Peyer's patch (tissue), 4 donors: ENCODE data around the gene GET3. TPM values are rescaled to one million over a fixed set of nuclear protein-coding genes. Genes with fewer than 3 reads are reported as not detected.
A peak's percentile ranks its signal among the peaks of the same experiment; 100 is the strongest.
"Not testable (repeated sequence)": the region's sequence is repeated elsewhere in the genome, so short reads cannot be mapped to it uniquely, and the experiment has no call there.

Source experiments
- DNase-seq, 3 donors: peaks; one replicate each; pipeline ENCODE4 v3.0.0-alpha.2; 2017 to 2019
- H3K27ac ChIP-seq, 4 donors: fragments of 200-600 bp; sonication (generic); one replicate each; pipeline ENCODE4 v1.5.1; 2016 to 2019
- H3K27me3 ChIP-seq, 2 donors: fragments of 200-600 bp; sonication (generic); one replicate each; pipeline ENCODE4 v1.5.1; 2019
- H3K36me3 ChIP-seq, 3 donors: fragments of 200-600 bp; sonication (generic); one replicate each; pipeline ENCODE4 v1.5.1; 2016 to 2019
- H3K4me1 ChIP-seq, 4 donors: fragments of 200-600 bp; sonication (generic); one replicate each; pipeline ENCODE4 v1.5.1; 2016 to 2019
- H3K4me3 ChIP-seq, 4 donors: fragments of 200-600 bp; sonication (generic); 1 replicate in 3 of 4; 2 replicates in 1 of 4; pipeline ENCODE4 v1.5.1; 2016 to 2019; ENCODE audit warnings: mild to moderate bottlenecking in 1 of 4
- H3K9me3 ChIP-seq, 4 donors: fragments of 200-600 bp; sonication (generic); one replicate each; pipeline ENCODE4 v1.5.1; 2016 to 2019; ENCODE audit warnings: mild to moderate bottlenecking in 1 of 4
- POLR2A ChIP-seq, 2 donors: fragments of 450-650 bp; IDR thresholded peaks; one replicate each; pipeline ENCODE4 v1.5.1; 2017; ENCODE audit warnings: antibody characterized with exemption in 2 of 2, mild to moderate bottlenecking in 2 of 2, moderate library complexity in 2 of 2
- total RNA-seq, 4 donors: library from RNA; depleted of rRNA; stranded (reverse); fragments of >200 nt; gene quantifications; one replicate each; pipeline ENCODE4 v1.1.0, GENCODE V29; 2016
- TF ChIP-seq, protein P1 (sequence below), 6 experiments: fragments of 450-650 bp in 4 of 6; fragments of 200-600 bp in 2 of 6; sonication (generic) in 1 of 6; IDR thresholded peaks; one replicate each; pipeline ENCODE4 v1.5.1; 2017 to 2019; ENCODE audit warnings: antibody characterized with exemption in 6 of 6, mild to moderate bottlenecking in 3 of 6, moderate library complexity in 1 of 6

Gene GET3
- total RNA-seq, 4 donors from 2014 or later: 23.1 to 31.9 (median 30.5) TPM

GRCh38 chr19:12708641-12709040 is 28.7 kb upstream of the GET3 start:
- TF ChIP-seq, protein P1, sequence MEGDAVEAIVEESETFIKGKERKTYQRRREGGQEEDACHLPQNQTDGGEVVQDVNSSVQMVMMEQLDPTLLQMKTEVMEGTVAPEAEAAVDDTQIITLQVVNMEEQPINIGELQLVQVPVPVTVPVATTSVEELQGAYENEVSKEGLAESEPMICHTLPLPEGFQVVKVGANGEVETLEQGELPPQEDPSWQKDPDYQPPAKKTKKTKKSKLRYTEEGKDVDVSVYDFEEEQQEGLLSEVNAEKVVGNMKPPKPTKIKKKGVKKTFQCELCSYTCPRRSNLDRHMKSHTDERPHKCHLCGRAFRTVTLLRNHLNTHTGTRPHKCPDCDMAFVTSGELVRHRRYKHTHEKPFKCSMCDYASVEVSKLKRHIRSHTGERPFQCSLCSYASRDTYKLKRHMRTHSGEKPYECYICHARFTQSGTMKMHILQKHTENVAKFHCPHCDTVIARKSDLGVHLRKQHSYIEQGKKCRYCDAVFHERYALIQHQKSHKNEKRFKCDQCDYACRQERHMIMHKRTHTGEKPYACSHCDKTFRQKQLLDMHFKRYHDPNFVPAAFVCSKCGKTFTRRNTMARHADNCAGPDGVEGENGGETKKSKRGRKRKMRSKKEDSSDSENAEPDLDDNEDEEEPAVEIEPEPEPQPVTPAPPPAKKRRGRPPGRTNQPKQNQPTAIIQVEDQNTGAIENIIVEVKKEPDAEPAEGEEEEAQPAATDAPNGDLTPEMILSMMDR (IDR thresholded peaks at IDR 0.05): no peak
- TF ChIP-seq POLR2A (IDR thresholded peaks at IDR 0.05): no peak
- no peaks in the 10 kb centered on the region for H3K4me1 ChIP-seq
- peaks cover 0 to 93% (median 0%) of the 10 kb centered on the region in 3 donors for H3K36me3 ChIP-seq
- no peak overlapping the region for H3K4me3 ChIP-seq
- no peak for DNase-seq
- no peak overlapping the region for H3K27ac ChIP-seq
- H3K27me3 ChIP-seq: no peaks in the 10 kb centered on the region
- no peaks in the 10 kb centered on the region for H3K9me3 ChIP-seq

GRCh38 chr19:12711187-12711586 is 26.1 kb upstream of the GET3 start:
- TF ChIP-seq POLR2A (IDR thresholded peaks at IDR 0.05): no peak
- TF ChIP-seq, protein P1 (IDR thresholded peaks at IDR 0.05): no peak
- H3K36me3 ChIP-seq: peaks cover 0 to 91% (median 0%) of the 10 kb centered on the region in 3 donors

DNA sequence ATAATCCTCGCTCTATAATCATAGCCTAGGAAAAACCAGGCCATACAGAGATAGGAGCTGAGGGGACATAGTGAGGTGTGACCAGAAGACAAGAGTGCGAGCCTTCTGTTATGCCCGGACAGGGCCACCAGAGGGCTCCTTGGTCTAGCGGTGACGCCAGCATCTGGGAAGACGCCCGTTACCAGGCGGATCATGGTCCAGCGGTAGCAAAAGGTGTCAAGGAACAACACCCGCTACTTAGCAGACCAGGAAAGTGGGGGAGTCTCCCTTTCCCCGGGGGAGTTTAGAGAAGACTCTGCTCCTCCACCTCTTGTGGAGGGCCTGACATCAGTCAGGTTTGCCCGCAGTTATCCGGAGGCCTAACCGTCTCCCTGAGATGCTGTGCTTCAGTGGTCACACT is 25.2 kb upstream of the GET3 start:
- DNase-seq: not testable (repeated sequence)

More at GRCh38 chr19:12711187-12711586, 26.1 kb upstream of the GET3 start:
- Histone ChIP-seq H3K27me3 (no peaks in the 10 kb centered on the region), H3K4me3 (no peak overlapping the region), H3K27ac (no peak overlapping the region), H3K9me3 (no peaks in the 10 kb centered on the region), H3K4me1 (no peaks in the 10 kb centered on the region)
- no peak for DNase-seq

DNA sequence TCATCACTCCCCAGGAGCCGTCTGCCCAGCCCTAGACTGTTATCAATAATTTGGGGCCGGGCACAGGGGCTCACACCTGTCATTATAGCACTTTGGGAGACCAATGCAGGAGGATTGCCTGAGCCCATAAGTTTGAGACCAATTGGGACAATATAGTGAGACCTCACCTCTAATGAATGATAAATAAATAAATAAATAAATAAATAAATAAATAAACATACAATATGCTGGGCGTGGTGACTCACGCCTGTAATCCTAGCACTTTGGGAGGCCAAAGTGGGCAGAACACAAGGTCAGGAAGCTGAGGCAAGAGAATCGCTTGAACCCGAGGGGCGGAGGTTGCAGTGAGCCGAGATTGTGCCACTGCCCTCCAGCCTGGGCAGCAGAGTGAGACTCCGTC is 24.0 kb upstream of the GET3 start:
- not testable (repeated sequence) for H3K27ac ChIP-seq, H3K4me3 ChIP-seq, DNase-seq, H3K9me3 ChIP-seq, H3K27me3 ChIP-seq, H3K4me1 ChIP-seq
- H3K36me3 ChIP-seq: peaks cover 0 to 80% (median 0%) of the 10 kb centered on the region in 3 donors

More for the DNA sequence above, 25.2 kb upstream of the GET3 start:
- not testable (repeated sequence) for H3K27ac ChIP-seq, H3K4me1 ChIP-seq, H3K27me3 ChIP-seq, H3K9me3 ChIP-seq, H3K4me3 ChIP-seq
- peaks cover 0 to 82% (median 0%) of the 10 kb centered on the region in 3 donors for H3K36me3 ChIP-seq
- TF ChIP-seq, protein P1 (IDR thresholded peaks at IDR 0.05): peak in 4 of 6 experiments; percentile 20 to 60 (median 52)

DNA sequence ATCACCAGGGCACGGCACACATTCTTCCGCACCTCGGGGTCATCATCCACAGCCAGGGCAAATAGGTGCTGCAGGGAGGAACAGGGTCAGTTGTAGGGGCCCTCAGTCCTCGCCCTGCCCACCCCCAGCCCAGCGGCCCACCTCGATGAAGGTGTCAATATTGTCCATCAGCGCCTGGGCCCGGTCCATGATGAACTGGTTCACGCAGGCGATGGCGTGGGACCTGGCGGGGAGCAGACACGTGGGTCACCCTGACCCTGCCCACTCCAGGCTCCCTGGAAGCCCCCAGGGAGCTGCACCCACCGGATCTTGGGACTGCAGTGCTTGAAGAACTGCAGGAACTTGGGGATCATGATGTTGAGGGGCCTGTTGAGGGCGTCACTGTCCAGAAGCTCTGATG is 22.2 kb upstream of the GET3 start:
- DNase-seq: no peak
- Histone ChIP-seq H3K27ac (no peak overlapping the region), H3K9me3 (no peaks in the 10 kb centered on the region), H3K27me3 (no peaks in the 10 kb centered on the region), H3K36me3 (peaks cover 0 to 70% (median 0%) of the 10 kb centered on the region in 3 donors), H3K4me1 (peaks cover 0 to 3% (median 0%) of the 10 kb centered on the region in 4 donors), H3K4me3 (no peak overlapping the region)
- TF ChIP-seq, protein P1 (IDR thresholded peaks at IDR 0.05): no peak
- TF ChIP-seq POLR2A (IDR thresholded peaks at IDR 0.05): no peak

DNA sequence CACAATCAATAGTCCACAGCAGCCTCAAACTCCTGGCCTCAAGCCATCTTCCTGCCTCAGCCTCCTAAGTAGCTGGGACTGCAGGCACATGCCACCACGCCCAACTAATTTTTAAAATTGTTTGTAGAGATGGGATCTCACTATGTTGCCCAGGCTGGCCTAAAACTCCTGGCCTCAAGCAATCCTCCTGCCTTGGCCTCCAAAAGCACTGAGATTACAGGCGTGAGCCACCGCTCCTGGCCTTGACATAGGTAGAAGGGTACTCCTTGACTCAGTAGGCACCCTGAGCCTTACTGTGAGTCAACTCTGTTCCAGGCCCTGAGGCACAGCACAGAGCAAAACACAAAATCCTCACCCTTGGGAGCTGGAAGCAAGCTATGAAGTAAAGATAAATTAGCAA is 21.4 kb upstream of the GET3 start:
- no peak for DNase-seq
- Histone ChIP-seq H3K4me1 (peaks cover 0 to 11% (median 4%) of the 10 kb centered on the region in 4 donors), H3K36me3 (peaks cover 0 to 61% (median 0%) of the 10 kb centered on the region in 3 donors), H3K9me3 (no peaks in the 10 kb centered on the region), H3K27ac (no peak overlapping the region), H3K4me3 (no peak overlapping the region), H3K27me3 (no peaks in the 10 kb centered on the region)
- TF ChIP-seq, protein P1 (IDR thresholded peaks at IDR 0.05): no peak
- TF ChIP-seq POLR2A (IDR thresholded peaks at IDR 0.05): no peak
